ENCODE results near the gene SEPTIN10.

- TF ChIP-seq, protein P1, sequence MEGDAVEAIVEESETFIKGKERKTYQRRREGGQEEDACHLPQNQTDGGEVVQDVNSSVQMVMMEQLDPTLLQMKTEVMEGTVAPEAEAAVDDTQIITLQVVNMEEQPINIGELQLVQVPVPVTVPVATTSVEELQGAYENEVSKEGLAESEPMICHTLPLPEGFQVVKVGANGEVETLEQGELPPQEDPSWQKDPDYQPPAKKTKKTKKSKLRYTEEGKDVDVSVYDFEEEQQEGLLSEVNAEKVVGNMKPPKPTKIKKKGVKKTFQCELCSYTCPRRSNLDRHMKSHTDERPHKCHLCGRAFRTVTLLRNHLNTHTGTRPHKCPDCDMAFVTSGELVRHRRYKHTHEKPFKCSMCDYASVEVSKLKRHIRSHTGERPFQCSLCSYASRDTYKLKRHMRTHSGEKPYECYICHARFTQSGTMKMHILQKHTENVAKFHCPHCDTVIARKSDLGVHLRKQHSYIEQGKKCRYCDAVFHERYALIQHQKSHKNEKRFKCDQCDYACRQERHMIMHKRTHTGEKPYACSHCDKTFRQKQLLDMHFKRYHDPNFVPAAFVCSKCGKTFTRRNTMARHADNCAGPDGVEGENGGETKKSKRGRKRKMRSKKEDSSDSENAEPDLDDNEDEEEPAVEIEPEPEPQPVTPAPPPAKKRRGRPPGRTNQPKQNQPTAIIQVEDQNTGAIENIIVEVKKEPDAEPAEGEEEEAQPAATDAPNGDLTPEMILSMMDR (IDR thresholded peaks at IDR 0.05; ENCODE audit: control extremely low read depth in 1 of 3, insufficient read depth in 1 of 3, low read depth in 1 of 3, low read length in 3 of 3) = no peak
- TF ChIP-seq SP4 (IDR thresholded peaks at IDR 0.05; ENCODE audit: low read length) = no peak
- no peak for TF ChIP-seq SP1 (IDR thresholded peaks at IDR 0.05; ENCODE audit: low read depth, low read length)
- TF ChIP-seq EP300 (IDR thresholded peaks at IDR 0.05; ENCODE audit: borderline replicate concordance in 1 of 2, low read depth in 2 of 2, low read length in 2 of 2) = no peak
- no peak for TF ChIP-seq HDAC2 (IDR thresholded peaks at IDR 0.05; ENCODE audit: borderline replicate concordance in 1 of 2, low read depth in 2 of 2, low read length in 2 of 2)
- no peak for TF ChIP-seq SUZ12 (IDR thresholded peaks at IDR 0.05; ENCODE audit: low read length)
- no peak for TF ChIP-seq NRF1 (IDR thresholded peaks at IDR 0.05; ENCODE audit: low read depth, low read length)
- no peak for TF ChIP-seq BACH1 (IDR thresholded peaks at IDR 0.05; ENCODE audit: low read length)
- no peak for TF ChIP-seq RFX5 (IDR thresholded peaks at IDR 0.05; ENCODE audit: borderline replicate concordance, low read depth, low read length)
- no peak for TF ChIP-seq MAFK (IDR thresholded peaks at IDR 0.05; ENCODE audit: low read depth, low read length)
- TF ChIP-seq, protein P2, sequence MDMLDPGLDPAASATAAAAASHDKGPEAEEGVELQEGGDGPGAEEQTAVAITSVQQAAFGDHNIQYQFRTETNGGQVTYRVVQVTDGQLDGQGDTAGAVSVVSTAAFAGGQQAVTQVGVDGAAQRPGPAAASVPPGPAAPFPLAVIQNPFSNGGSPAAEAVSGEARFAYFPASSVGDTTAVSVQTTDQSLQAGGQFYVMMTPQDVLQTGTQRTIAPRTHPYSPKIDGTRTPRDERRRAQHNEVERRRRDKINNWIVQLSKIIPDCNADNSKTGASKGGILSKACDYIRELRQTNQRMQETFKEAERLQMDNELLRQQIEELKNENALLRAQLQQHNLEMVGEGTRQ (IDR thresholded peaks at IDR 0.05; ENCODE audit: low read length) = no peak
- no peak for TF ChIP-seq PHF8 (conservative IDR thresholded peaks at IDR 0.05; ENCODE audit: low read depth, low read length)
Observed at GRCh38 chr2:109507217-109507616, 106.5 kb downstream of the SEPTIN10 start.

Measured in H1 (cell line).